GM23338 (cell line): Measurements from ENCODE around the gene PRDM2. TPM values are rescaled to one million over a fixed set of nuclear protein-coding genes. Genes with fewer than 3 reads are reported as not detected.

ENCODE experiments used
- ATAC-seq: fragments of 200-7000 bp; cut with Tn5 transposase; 3 replicates; pipeline ENCODE4 v1.9.1; 2020
- DNase-seq: peaks from one replicate; pipeline ENCODE4 v3.0.0-alpha.2; 2015; ENCODE audit warnings: low spot score
- H2AFZ ChIP-seq: fragments of 200-600 bp; sonication (generic); 2 replicates; pipeline ENCODE4 v1.8.0; 2016; ENCODE audit warnings: antibody characterized with exemption, mild to moderate bottlenecking, moderate library complexity
- H3F3A ChIP-seq: fragments of 200-600 bp; sonication (generic); replicated peaks from 2 replicates; pipeline ENCODE4 v1.8.0; 2017; ENCODE audit warnings: antibody characterized with exemption, mixed run types, low read depth
- H3K27ac ChIP-seq: fragments of 200-600 bp; sonication (generic); 2 replicates; pipeline ENCODE4 v1.6.1; 2016; ENCODE audit warnings: low read depth
- H3K27me3 ChIP-seq: fragments of 200-600 bp; sonication (generic); 2 replicates; pipeline ENCODE4 v1.8.0; 2016; ENCODE audit warnings: mild to moderate bottlenecking, mixed run types, moderate library complexity; ENCODE audit not compliant: insufficient read depth
- H3K36me3 ChIP-seq: fragments of 200-600 bp; sonication (generic); 2 replicates; pipeline ENCODE4 v1.8.0; 2016; ENCODE audit warnings: mild to moderate bottlenecking; ENCODE audit not compliant: insufficient read depth
- H3K4me1 ChIP-seq: fragments of 200-600 bp; sonication (generic); 2 replicates; pipeline ENCODE4 v1.8.0; 2016; ENCODE audit warnings: mild to moderate bottlenecking, moderate library complexity; ENCODE audit not compliant: insufficient read depth
- H3K4me2 ChIP-seq: fragments of 200-600 bp; sonication (generic); 2 replicates; pipeline ENCODE4 v1.7.1; 2017; ENCODE audit warnings: mixed run types
- H3K4me3 ChIP-seq: fragments of 200-600 bp; sonication (generic); 2 replicates; pipeline ENCODE4 v1.6.1; 2016; ENCODE audit warnings: mixed run types
- H3K79me2 ChIP-seq: fragments of 200-600 bp; sonication (generic); replicated peaks from 2 replicates; pipeline ENCODE4 v1.8.0; 2017; ENCODE audit warnings: mild to moderate bottlenecking; ENCODE audit not compliant: insufficient read depth
- H3K9me2 ChIP-seq: fragments of 200-600 bp; sonication (generic); 2 replicates; pipeline ENCODE4 v1.8.0; 2017; ENCODE audit not compliant: insufficient read depth
- H4K20me1 ChIP-seq: fragments of 200-600 bp; sonication (generic); replicated peaks from 2 replicates; pipeline ENCODE4 v1.8.0; 2017; ENCODE audit warnings: mild to moderate bottlenecking; ENCODE audit not compliant: insufficient read depth
- H3K27ac Mint-ChIP-seq: 2 replicates; pipeline ENCODE4 v1.8.0; 2020; ENCODE audit warnings: inconsistent platforms, mild to moderate bottlenecking, moderate library complexity, mixed read lengths
- H3K27me3 Mint-ChIP-seq: 3 replicates; pipeline ENCODE4 v1.8.0; 2022; ENCODE audit warnings: low read depth, mild to moderate bottlenecking, moderate library complexity, mixed read lengths, inconsistent platforms; ENCODE audit not compliant: insufficient read depth, poor library complexity
- H3K36me3 Mint-ChIP-seq: 3 replicates; pipeline ENCODE4 v1.8.0; 2021; ENCODE audit warnings: low read depth, mild to moderate bottlenecking, inconsistent platforms, moderate library complexity, mixed read lengths
- H3K4me1 Mint-ChIP-seq: 3 replicates; pipeline ENCODE4 v1.8.0; 2020; ENCODE audit warnings: mild to moderate bottlenecking, inconsistent platforms, mixed read lengths
- H3K4me3 Mint-ChIP-seq: 3 replicates; pipeline ENCODE4 v1.8.0; 2021; ENCODE audit warnings: moderate library complexity, mild to moderate bottlenecking, inconsistent platforms, mixed read lengths
- H3K9me3 Mint-ChIP-seq: 3 replicates; pipeline ENCODE4 v1.8.0; 2020; ENCODE audit warnings: moderate library complexity, mild to moderate bottlenecking, inconsistent platforms, mixed read lengths
- CREB1 ChIP-seq: fragments of 250-450 bp; sonication (Bioruptor Pico); IDR thresholded peaks from 2 replicates; pipeline ENCODE4 v1.5.0; 2020; ENCODE audit warnings: low read depth, mild to moderate bottlenecking, moderate library complexity
- CTCF ChIP-seq, 2 experiments: fragments of 200-600 bp in 1 of 2; sonication (generic) in 1 of 2; conservative IDR thresholded peaks; 2 replicates each; pipeline versions ENCODE4 v1.5.1 to v1.6.1; 2016 to 2017; ENCODE audit warnings: antibody characterized with exemption in 2 of 2, low read depth in 2 of 2, mild to moderate bottlenecking in 2 of 2, moderate library complexity in 1 of 2
- EZH2phosphoT487 ChIP-seq: fragments of 200-600 bp; sonication (generic); IDR thresholded peaks from one replicate; pipeline ENCODE4 v1.8.1; 2018; ENCODE audit warnings: antibody characterized with exemption; ENCODE audit not compliant: unreplicated experiment
- POLR2AphosphoS5 ChIP-seq: IDR thresholded peaks from 2 replicates; pipeline ENCODE4 v1.6.1; 2016; ENCODE audit warnings: antibody characterized with exemption, low read depth
- REST ChIP-seq: IDR thresholded peaks from one replicate; pipeline ENCODE4 v1.6.1; 2018; ENCODE audit warnings: antibody characterized with exemption; ENCODE audit not compliant: unreplicated experiment
- STAT1 ChIP-seq: IDR thresholded peaks from one replicate; pipeline ENCODE4 v1.6.1; 2016; ENCODE audit warnings: antibody characterized with exemption; ENCODE audit not compliant: unreplicated experiment
- ZNF331 ChIP-seq: fragments of 250-450 bp; sonication (Bioruptor Pico); IDR thresholded peaks from 2 replicates; pipeline ENCODE4 v1.5.0; 2020; ENCODE audit warnings: low read depth, mild to moderate bottlenecking, moderate library complexity
- polyA plus RNA-seq: library from polyadenylated mRNA; unstranded; fragments of >200 nt; fragmentation: Nextera tagmentation; extraction: Ambion mirVana; gene quantifications from 2 replicates; pipeline ENCODE4 v1.2.1, GENCODE V29; 2016
- total RNA-seq: library from RNA; depleted of rRNA; stranded (reverse); fragments of >200 nt; shearing (Covaris generic); gene quantifications from 2 replicates; pipeline ENCODE4 v1.2.3, GENCODE V29; 2014
- TF ChIP-seq, protein P1 (sequence below): fragments of 250-450 bp; sonication (Bioruptor Pico); IDR thresholded peaks from 2 replicates; pipeline ENCODE4 v1.5.0; 2020; ENCODE audit warnings: mild to moderate bottlenecking, moderate library complexity
- TF ChIP-seq, protein P2 (sequence below): IDR thresholded peaks from 2 replicates; pipeline ENCODE4 v1.6.1; 2016; ENCODE audit warnings: antibody characterized with exemption

The PRDM2 gene
- total and polyA plus RNA-seq, 2 experiments from 2014 or later, result 11.6 to 28.3 TPM

DNA sequence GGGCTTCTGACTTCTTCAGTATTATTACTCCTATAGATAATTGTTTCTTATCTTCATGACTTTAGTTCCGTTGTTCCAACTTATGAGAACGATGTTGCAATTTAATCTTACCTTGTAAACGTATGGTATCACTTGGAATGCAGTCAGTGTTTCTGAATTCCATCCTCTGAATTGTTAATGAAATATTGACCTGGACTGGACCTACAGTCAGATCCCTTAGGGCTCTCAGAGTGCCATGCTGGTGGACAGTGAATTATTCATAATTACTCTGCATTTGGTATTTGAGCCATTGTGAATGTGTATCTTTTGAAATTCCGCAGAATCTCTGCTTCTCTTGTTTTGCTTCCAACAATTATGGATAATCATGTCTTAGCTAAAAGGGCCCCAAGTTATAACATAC, 72.3 kb downstream of the PRDM2 start:
- H3K9me2 ChIP-seq, result no peaks in the 10 kb centered on the region
- Mint-ChIP-seq H3K27ac (no peak overlapping the region), H3K4me3 (no peak overlapping the region), H3K9me3 (no peaks in the 10 kb centered on the region), H3K27me3 (no peaks in the 10 kb centered on the region), H3K36me3 (peaks cover 3% of the 10 kb centered on the region; the same call in 2 of the 3 replicates), H3K4me1 (peaks cover 3% of the 10 kb centered on the region; the same call in 1 of the 3 replicates)
- no peaks in the 10 kb centered on the region for H3K36me3 ChIP-seq
- TF ChIP-seq POLR2AphosphoS5 (no peak), ZNF331 (CRISPR knock-in tag) (no peak), CREB1 (CRISPR knock-in tag) (no peak)
- TF ChIP-seq, protein P1, sequence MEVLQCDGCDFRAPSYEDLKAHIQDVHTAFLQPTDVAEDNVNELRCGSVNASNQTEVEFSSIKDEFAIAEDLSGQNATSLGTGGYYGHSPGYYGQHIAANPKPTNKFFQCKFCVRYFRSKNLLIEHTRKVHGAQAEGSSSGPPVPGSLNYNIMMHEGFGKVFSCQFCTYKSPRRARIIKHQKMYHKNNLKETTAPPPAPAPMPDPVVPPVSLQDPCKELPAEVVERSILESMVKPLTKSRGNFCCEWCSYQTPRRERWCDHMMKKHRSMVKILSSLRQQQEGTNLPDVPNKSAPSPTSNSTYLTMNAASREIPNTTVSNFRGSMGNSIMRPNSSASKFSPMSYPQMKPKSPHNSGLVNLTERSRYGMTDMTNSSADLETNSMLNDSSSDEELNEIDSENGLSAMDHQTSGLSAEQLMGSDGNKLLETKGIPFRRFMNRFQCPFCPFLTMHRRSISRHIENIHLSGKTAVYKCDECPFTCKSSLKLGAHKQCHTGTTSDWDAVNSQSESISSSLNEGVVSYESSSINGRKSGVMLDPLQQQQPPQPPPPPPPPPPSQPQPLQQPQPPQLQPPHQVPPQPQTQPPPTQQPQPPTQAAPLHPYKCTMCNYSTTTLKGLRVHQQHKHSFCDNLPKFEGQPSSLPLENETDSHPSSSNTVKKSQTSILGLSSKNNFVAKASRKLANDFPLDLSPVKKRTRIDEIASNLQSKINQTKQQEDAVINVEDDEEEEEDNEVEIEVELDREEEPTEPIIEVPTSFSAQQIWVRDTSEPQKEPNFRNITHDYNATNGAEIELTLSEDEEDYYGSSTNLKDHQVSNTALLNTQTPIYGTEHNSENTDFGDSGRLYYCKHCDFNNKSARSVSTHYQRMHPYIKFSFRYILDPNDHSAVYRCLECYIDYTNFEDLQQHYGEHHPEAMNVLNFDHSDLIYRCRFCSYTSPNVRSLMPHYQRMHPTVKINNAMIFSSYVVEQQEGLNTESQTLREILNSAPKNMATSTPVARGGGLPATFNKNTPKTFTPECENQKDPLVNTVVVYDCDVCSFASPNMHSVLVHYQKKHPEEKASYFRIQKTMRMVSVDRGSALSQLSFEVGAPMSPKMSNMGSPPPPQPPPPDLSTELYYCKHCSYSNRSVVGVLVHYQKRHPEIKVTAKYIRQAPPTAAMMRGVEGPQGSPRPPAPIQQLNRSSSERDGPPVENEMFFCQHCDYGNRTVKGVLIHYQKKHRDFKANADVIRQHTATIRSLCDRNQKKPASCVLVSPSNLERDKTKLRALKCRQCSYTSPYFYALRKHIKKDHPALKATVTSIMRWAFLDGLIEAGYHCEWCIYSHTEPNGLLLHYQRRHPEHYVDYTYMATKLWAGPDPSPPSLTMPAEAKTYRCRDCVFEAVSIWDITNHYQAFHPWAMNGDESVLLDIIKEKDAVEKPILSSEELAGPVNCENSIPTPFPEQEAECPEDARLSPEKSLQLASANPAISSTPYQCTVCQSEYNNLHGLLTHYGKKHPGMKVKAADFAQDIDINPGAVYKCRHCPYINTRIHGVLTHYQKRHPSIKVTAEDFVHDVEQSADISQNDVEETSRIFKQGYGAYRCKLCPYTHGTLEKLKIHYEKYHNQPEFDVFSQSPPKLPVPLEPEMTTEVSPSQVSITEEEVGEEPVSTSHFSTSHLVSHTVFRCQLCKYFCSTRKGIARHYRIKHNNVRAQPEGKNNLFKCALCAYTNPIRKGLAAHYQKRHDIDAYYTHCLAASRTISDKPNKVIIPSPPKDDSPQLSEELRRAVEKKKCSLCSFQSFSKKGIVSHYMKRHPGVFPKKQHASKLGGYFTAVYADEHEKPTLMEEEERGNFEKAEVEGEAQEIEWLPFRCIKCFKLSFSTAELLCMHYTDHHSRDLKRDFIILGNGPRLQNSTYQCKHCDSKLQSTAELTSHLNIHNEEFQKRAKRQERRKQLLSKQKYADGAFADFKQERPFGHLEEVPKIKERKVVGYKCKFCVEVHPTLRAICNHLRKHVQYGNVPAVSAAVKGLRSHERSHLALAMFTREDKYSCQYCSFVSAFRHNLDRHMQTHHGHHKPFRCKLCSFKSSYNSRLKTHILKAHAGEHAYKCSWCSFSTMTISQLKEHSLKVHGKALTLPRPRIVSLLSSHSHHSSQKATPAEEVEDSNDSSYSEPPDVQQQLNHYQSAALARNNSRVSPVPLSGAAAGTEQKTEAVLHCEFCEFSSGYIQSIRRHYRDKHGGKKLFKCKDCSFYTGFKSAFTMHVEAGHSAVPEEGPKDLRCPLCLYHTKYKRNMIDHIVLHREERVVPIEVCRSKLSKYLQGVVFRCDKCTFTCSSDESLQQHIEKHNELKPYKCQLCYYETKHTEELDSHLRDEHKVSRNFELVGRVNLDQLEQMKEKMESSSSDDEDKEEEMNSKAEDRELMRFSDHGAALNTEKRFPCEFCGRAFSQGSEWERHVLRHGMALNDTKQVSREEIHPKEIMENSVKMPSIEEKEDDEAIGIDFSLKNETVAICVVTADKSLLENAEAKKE (CRISPR knock-in tag), result no peak
- peaks cover 27% of the 10 kb centered on the region for H3K79me2 ChIP-seq
- H3K4me2 ChIP-seq, result no peak overlapping the region
- no peaks in the 10 kb centered on the region for H3F3A ChIP-seq
- no peak overlapping the region for H3K27ac ChIP-seq
- ATAC-seq (no peak), DNase-seq (no peak)
- no peaks in the 10 kb centered on the region for H3K27me3 ChIP-seq
- H4K20me1 ChIP-seq, result no peaks in the 10 kb centered on the region; the same call in none of the 2 replicates
- H3K4me3 ChIP-seq, result no peak overlapping the region
- no peak overlapping the region for H2AFZ ChIP-seq
- no peaks in the 10 kb centered on the region for H3K4me1 ChIP-seq

- Histone ChIP-seq H3K79me2 (peaks cover 26% of the 10 kb centered on the region), H3K27ac (no peak overlapping the region), H4K20me1 (no peaks in the 10 kb centered on the region; the same call in none of the 2 replicates), H3K4me1 (no peaks in the 10 kb centered on the region), H3K27me3 (no peaks in the 10 kb centered on the region), H3K4me3 (no peak overlapping the region), H3K4me2 (no peak overlapping the region), H3F3A (no peaks in the 10 kb centered on the region), H2AFZ (no peak overlapping the region), H3K9me2 (no peaks in the 10 kb centered on the region), H3K36me3 (0 out of 2 replicates have a peak, but pooled peaks cover 3% of the 10 kb centered on the region)
- H3K4me3 Mint-ChIP-seq, result no peak overlapping the region
- peaks cover 13% of the 10 kb centered on the region for H3K36me3 Mint-ChIP-seq
- ATAC-seq (no peak), DNase-seq (no peak)
- no peaks in the 10 kb centered on the region for H3K27me3 Mint-ChIP-seq
- no peak overlapping the region for H3K27ac Mint-ChIP-seq
- no peaks in the 10 kb centered on the region for H3K9me3 Mint-ChIP-seq
- peaks cover 3% of the 10 kb centered on the region; the same call in 1 of the 3 replicates for H3K4me1 Mint-ChIP-seq
- TF ChIP-seq STAT1 (no peak), REST (no peak), CTCF (conservative IDR thresholded peaks at IDR 0.05; ENCODE audit: low read depth in 2 of 2) (no peak), EZH2phosphoT487 (no peak), CREB1 (CRISPR knock-in tag) (no peak)
- TF ChIP-seq, protein P2, sequence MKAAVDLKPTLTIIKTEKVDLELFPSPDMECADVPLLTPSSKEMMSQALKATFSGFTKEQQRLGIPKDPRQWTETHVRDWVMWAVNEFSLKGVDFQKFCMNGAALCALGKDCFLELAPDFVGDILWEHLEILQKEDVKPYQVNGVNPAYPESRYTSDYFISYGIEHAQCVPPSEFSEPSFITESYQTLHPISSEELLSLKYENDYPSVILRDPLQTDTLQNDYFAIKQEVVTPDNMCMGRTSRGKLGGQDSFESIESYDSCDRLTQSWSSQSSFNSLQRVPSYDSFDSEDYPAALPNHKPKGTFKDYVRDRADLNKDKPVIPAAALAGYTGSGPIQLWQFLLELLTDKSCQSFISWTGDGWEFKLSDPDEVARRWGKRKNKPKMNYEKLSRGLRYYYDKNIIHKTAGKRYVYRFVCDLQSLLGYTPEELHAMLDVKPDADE, result no peak
Observed at GRCh38 chr1:13774121-13774520, 74.1 kb downstream of the PRDM2 start.
